Epithelial cell of proximal tubule (primary cell): Measurements from ENCODE around the gene AKAP13. TPM values are rescaled to one million over a fixed set of nuclear protein-coding genes. Genes with fewer than 3 reads are reported as not detected.

Source experiments
- DNase-seq: peaks from one replicate; pipeline ENCODE4 v3.0.0-alpha.2; 2011; ENCODE audit warnings: low read depth
- H3K4me3 ChIP-seq: 2 replicates; pipeline ENCODE4 v1.5.1; 2011; ENCODE audit warnings: low read depth, mild to moderate bottlenecking, low read length
- CTCF ChIP-seq: conservative IDR thresholded peaks from 2 replicates; pipeline ENCODE4 v1.5.1; 2012; ENCODE audit warnings: low read depth, mild to moderate bottlenecking, low read length
- total RNA-seq: library from RNA; depleted of rRNA; stranded (reverse); fragments of >200 nt; gene quantifications from 2 replicates; pipeline ENCODE4 v1.2.3, GENCODE V29; 2015

AKAP13 gene
- total RNA-seq, 1 donor from 2014 or later: 40.9 TPM

DNA sequence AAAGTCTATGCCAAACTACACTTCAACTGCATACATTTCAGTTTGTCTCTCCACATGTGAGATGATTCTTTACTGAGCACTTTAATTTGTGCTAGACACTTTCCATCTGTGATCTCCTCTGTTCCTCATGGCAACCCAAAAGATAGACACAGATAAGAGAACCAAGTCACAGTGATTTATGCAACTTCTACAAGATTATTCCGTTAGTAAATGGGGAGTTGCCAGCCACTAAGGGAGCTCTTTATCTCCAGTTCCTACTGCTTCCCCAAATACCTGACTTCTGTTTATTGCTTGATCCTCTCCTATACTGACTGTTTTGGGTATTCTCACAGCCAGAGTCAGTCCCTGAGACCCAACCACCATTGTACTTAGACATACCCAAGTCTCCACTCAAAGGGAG is 24.1 kb upstream of the AKAP13 start:
- no peak overlapping the region for H3K4me3 ChIP-seq
- TF ChIP-seq CTCF: no peak
- no peak for DNase-seq

- no peak overlapping the region for H3K4me3 ChIP-seq
- DNase-seq: no peak
- TF ChIP-seq CTCF: no peak
These were observed 19.1 kb upstream of the AKAP13 start for GRCh38 chr15:85361323-85361722.

DNA sequence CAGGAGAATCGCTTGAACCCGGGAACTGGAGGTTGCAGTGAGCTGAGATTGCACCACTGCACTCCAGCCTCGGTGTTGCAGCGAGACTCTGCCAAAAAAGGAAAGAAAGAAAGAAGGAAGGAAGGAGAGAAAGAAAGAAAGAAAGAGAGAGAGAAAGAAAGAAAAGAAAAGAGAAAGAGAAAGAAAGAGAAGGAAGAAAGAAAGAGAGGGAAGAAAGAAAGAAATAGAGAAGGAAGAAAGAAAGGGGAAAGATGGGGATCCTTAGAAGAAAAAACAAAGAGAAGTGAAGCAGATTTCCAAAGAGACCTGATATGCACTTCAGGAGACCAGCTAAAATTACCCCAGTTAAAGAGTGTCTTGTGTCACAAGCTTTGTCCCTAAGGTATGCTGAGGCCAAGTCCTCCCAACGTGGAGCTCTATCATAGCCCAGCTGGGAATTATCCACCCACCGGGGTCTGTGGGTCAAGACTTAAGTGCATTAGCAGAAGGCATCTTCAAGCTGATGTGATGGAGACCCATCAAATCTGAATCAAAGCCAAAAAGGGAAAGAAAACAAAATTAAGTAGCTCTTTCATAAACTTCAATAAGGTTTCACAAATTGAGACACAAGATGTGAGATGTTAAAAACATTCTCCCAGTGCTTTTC is 17.8 kb upstream of the AKAP13 start:
- TF ChIP-seq CTCF: no peak
- no peak for DNase-seq
- no peak overlapping the region for H3K4me3 ChIP-seq

- no peak overlapping the region for H3K4me3 ChIP-seq
- DNase-seq: no peak
- no peak for TF ChIP-seq CTCF
These were observed 14.4 kb upstream of the AKAP13 start for GRCh38 chr15:85365980-85366379.

- TF ChIP-seq CTCF: no peak
- no peak for DNase-seq
- H3K4me3 ChIP-seq: no peak overlapping the region
These were observed 12.7 kb upstream of the AKAP13 start for GRCh38 chr15:85367741-85368140.

- TF ChIP-seq CTCF: no peak
- no peak for DNase-seq
- no peak overlapping the region for H3K4me3 ChIP-seq
These were observed 5.6 kb upstream of the AKAP13 start for GRCh38 chr15:85374831-85375230.

- no peak for TF ChIP-seq CTCF
- no peak for DNase-seq
- H3K4me3 ChIP-seq: no peak overlapping the region
These were observed 3.1 kb upstream of the AKAP13 start for GRCh38 chr15:85377269-85377668.
